HepG2 (cell line): ENCODE data around the gene ZFHX3. TPM values are rescaled to one million over a fixed set of nuclear protein-coding genes. Genes with fewer than 3 reads are reported as not detected.

Experiments used
- BCL6 ChIP-seq: IDR thresholded peaks from 2 replicates; pipeline ENCODE4 v1.6.1; 2016; ENCODE audit warnings: missing genetic modification reagents, missing compliant biosample characterization
- FOXP1 ChIP-seq, 2 experiments: fragments of 450-650 bp in 1 of 2; IDR thresholded peaks; 2 replicates each; pipeline ENCODE4 v1.6.1; 2017 to 2018; ENCODE audit warnings: antibody characterized with exemption in 1 of 2
- HDAC2 ChIP-seq: sonication (generic); formaldehyde crosslinking; IDR thresholded peaks from 2 replicates; pipeline ENCODE4 v1.4.0; 2020; ENCODE audit warnings: missing genetic modification reagents
- HDAC6 ChIP-seq: fragments of 200-600 bp; sonication (generic); IDR thresholded peaks from 2 replicates; pipeline ENCODE4 v1.7.0; 2017; ENCODE audit warnings: mild to moderate bottlenecking, antibody characterized with exemption, low read length, low read depth
- HNRNPL ChIP-seq: fragments of 200-400 bp; formaldehyde crosslinking; IDR thresholded peaks from 2 replicates; pipeline ENCODE4 v1.6.1; 2017; ENCODE audit warnings: mild to moderate bottlenecking, low read depth, low read length
- MIER3 ChIP-seq: IDR thresholded peaks from 2 replicates; pipeline ENCODE4 v1.6.1; 2016; ENCODE audit warnings: missing compliant biosample characterization, borderline replicate concordance
- NFE2 ChIP-seq: sonication (generic); formaldehyde crosslinking; IDR thresholded peaks from 2 replicates; pipeline ENCODE4 v1.4.0; 2020; ENCODE audit warnings: missing genetic modification reagents
- NR1H2 ChIP-seq: sonication (generic); formaldehyde crosslinking; IDR thresholded peaks from 2 replicates; pipeline ENCODE4 v1.8.1; 2022; ENCODE audit warnings: low read depth, missing genetic modification reagents, borderline replicate concordance
- PLRG1 ChIP-seq: fragments of 450-650 bp; conservative IDR thresholded peaks from 2 replicates; pipeline ENCODE4 v1.6.1; 2016
- RAD51 ChIP-seq: fragments of 450-650 bp; IDR thresholded peaks from 2 replicates; pipeline ENCODE4 v1.6.1; 2016; ENCODE audit warnings: borderline replicate concordance
- SETDB1 ChIP-seq: sonication (generic); formaldehyde crosslinking; IDR thresholded peaks from 2 replicates; pipeline ENCODE4 v1.5.1; 2020; ENCODE audit warnings: missing genetic modification reagents, mild to moderate bottlenecking, borderline replicate concordance
- TEAD2 ChIP-seq: sonication (generic); formaldehyde crosslinking; IDR thresholded peaks from 2 replicates; pipeline ENCODE4 v1.9.0; 2021; ENCODE audit warnings: missing genetic modification reagents
- ZBTB7B ChIP-seq: sonication (generic); formaldehyde crosslinking; IDR thresholded peaks from 2 replicates; pipeline ENCODE4 v1.4.0; 2020; ENCODE audit warnings: missing genetic modification reagents
- ZKSCAN8 ChIP-seq: IDR thresholded peaks from 2 replicates; pipeline ENCODE4 v1.6.1; 2016; ENCODE audit warnings: borderline replicate concordance, missing genetic modification reagents, missing compliant biosample characterization
- ZNF18 ChIP-seq: sonication (generic); formaldehyde crosslinking; IDR thresholded peaks from 2 replicates; pipeline ENCODE4 v1.8.0; 2022; ENCODE audit warnings: mild to moderate bottlenecking, missing genetic modification reagents; ENCODE audit not compliant: insufficient replicate concordance
- ZNF235 ChIP-seq: sonication (generic); formaldehyde crosslinking; IDR thresholded peaks from 2 replicates; pipeline ENCODE4 v1.8.1; 2023; ENCODE audit warnings: mild to moderate bottlenecking, missing genetic modification reagents, borderline replicate concordance
- ZNF335 ChIP-seq: sonication (generic); formaldehyde crosslinking; IDR thresholded peaks from 2 replicates; pipeline ENCODE4 v1.4.0; 2020; ENCODE audit warnings: missing genetic modification reagents
- ZNF605 ChIP-seq: sonication (generic); formaldehyde crosslinking; IDR thresholded peaks from 2 replicates; pipeline ENCODE4 v1.8.0; 2022; ENCODE audit warnings: mild to moderate bottlenecking, missing genetic modification reagents
- ZNF652 ChIP-seq: IDR thresholded peaks from 2 replicates; pipeline ENCODE4 v1.6.1; 2016; ENCODE audit warnings: low read depth, borderline replicate concordance
- ZNF672 ChIP-seq: sonication (generic); formaldehyde crosslinking; IDR thresholded peaks from 2 replicates; pipeline ENCODE4 v1.8.1; 2022; ENCODE audit warnings: missing genetic modification reagents
- ZNF782 ChIP-seq: sonication (generic); formaldehyde crosslinking; IDR thresholded peaks from 2 replicates; pipeline ENCODE4 v1.4.0; 2020; ENCODE audit warnings: missing genetic modification reagents, mild to moderate bottlenecking, borderline replicate concordance
- ZNF883 ChIP-seq: sonication (generic); formaldehyde crosslinking; IDR thresholded peaks from 2 replicates; pipeline ENCODE4 v1.5.1; 2020; ENCODE audit warnings: mild to moderate bottlenecking, missing genetic modification reagents; ENCODE audit errors: not compliant biosample characterization
- polyA plus RNA-seq, 8 experiments: library from polyadenylated mRNA; depleted of rRNA in 3 of 8; stranded (reverse) in 7 of 8; unstranded in 1 of 8; fragments of >200 nt; fragmentation: Illumina TruSeq in 4 of 8; extraction: Trizol in 4 of 8; gene quantifications; 2 replicates each; pipeline versions ENCODE4 v1.2.1 to v1.2.3, GENCODE V29; 2011 to 2016; ENCODE audit warnings: low read depth in 4 of 8, missing spikeins in 1 of 8, mixed read lengths in 1 of 8; ENCODE audit not compliant: insufficient read depth in 1 of 8
- total RNA-seq, 5 experiments: library from RNA; depleted of rRNA; stranded (reverse); fragments of >200 nt; fragmentation: Illumina TruSeq; extraction: Trizol; gene quantifications; 2 replicates each; pipeline ENCODE4 v1.2.3, GENCODE V29; 2016; ENCODE audit warnings: low read depth in 1 of 5
- TF ChIP-seq, protein P1 (sequence below): sonication (generic); formaldehyde crosslinking; IDR thresholded peaks from 2 replicates; pipeline ENCODE4 v1.5.0; 2020; ENCODE audit warnings: missing genetic modification reagents
- TF ChIP-seq, protein P2 (sequence below): fragments of 450-650 bp; IDR thresholded peaks from 2 replicates; pipeline ENCODE4 v1.6.1; 2017
- TF ChIP-seq, protein P3 (sequence below): sonication (generic); formaldehyde crosslinking; IDR thresholded peaks from 2 replicates; pipeline ENCODE4 v1.5.0; 2020; ENCODE audit warnings: mild to moderate bottlenecking, missing genetic modification reagents

The ZFHX3 gene
- total and polyA plus RNA-seq, 2 of the 13 experiments (the other 11 are each of a cell fraction or from before 2014, with no cell fraction given), result 5.0 to 6.0 TPM

GRCh38 chr16:72927199-72928089 is 120.5 kb downstream of the ZFHX3 start (continued):
- TF ChIP-seq ZBTB7B (CRISPR knock-in tag), result peak; percentile 81
- TF ChIP-seq ZNF782 (CRISPR knock-in tag), result no peak
- TF ChIP-seq NR1H2, result no peak
- TF ChIP-seq, protein P1, sequence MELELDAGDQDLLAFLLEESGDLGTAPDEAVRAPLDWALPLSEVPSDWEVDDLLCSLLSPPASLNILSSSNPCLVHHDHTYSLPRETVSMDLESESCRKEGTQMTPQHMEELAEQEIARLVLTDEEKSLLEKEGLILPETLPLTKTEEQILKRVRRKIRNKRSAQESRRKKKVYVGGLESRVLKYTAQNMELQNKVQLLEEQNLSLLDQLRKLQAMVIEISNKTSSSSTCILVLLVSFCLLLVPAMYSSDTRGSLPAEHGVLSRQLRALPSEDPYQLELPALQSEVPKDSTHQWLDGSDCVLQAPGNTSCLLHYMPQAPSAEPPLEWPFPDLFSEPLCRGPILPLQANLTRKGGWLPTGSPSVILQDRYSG (CRISPR knock-in tag), result no peak
- TF ChIP-seq ZKSCAN8, result peak; percentile 33; the same call in 1 of the 2 replicates
- no peak for TF ChIP-seq HDAC6
- no peak; the same call in 1 of the 2 replicates for TF ChIP-seq ZNF605 (CRISPR knock-in tag)
- TF ChIP-seq MIER3, result peak; percentile 78; the same call in 1 of the 2 replicates
- no peak for TF ChIP-seq ZNF235 (CRISPR knock-in tag)
- peak; percentile 35; the same call in 1 of the 2 replicates for TF ChIP-seq FOXP1 (IDR thresholded peaks at IDR 0.05)
- peak; percentile 94 for TF ChIP-seq FOXP1 (CRISPR knock-in tag; IDR thresholded peaks at IDR 0.05)
- TF ChIP-seq, protein P2, sequence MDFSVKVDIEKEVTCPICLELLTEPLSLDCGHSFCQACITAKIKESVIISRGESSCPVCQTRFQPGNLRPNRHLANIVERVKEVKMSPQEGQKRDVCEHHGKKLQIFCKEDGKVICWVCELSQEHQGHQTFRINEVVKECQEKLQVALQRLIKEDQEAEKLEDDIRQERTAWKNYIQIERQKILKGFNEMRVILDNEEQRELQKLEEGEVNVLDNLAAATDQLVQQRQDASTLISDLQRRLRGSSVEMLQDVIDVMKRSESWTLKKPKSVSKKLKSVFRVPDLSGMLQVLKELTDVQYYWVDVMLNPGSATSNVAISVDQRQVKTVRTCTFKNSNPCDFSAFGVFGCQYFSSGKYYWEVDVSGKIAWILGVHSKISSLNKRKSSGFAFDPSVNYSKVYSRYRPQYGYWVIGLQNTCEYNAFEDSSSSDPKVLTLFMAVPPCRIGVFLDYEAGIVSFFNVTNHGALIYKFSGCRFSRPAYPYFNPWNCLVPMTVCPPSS, result no peak
- no peak for TF ChIP-seq TEAD2
- TF ChIP-seq ZNF652, result peak; percentile 91
- peak; percentile 88 for TF ChIP-seq BCL6
- TF ChIP-seq, protein P3, sequence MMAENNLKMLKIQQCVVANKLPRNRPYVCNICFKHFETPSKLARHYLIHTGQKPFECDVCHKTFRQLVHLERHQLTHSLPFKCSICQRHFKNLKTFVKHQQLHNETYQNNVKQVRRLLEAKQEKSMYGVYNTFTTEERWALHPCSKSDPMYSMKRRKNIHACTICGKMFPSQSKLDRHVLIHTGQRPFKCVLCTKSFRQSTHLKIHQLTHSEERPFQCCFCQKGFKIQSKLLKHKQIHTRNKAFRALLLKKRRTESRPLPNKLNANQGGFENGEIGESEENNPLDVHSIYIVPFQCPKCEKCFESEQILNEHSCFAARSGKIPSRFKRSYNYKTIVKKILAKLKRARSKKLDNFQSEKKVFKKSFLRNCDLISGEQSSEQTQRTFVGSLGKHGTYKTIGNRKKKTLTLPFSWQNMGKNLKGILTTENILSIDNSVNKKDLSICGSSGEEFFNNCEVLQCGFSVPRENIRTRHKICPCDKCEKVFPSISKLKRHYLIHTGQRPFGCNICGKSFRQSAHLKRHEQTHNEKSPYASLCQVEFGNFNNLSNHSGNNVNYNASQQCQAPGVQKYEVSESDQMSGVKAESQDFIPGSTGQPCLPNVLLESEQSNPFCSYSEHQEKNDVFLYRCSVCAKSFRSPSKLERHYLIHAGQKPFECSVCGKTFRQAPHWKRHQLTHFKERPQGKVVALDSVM (CRISPR knock-in tag), result 0 out of 2 replicates have a peak, but pooled peaks have one; percentile 27
- peak; percentile 85 for TF ChIP-seq ZNF335
- TF ChIP-seq ZNF672 (CRISPR knock-in tag), result no peak
- no peak for TF ChIP-seq NFE2 (CRISPR knock-in tag)
- peak; percentile 51 for TF ChIP-seq ZNF883 (CRISPR knock-in tag)
- TF ChIP-seq HNRNPL, result peak; percentile 88
- TF ChIP-seq ZNF18 (CRISPR knock-in tag), result no peak
- no peak for TF ChIP-seq RAD51
- no peak for TF ChIP-seq SETDB1 (CRISPR knock-in tag)
- no peak for TF ChIP-seq PLRG1
- peak; percentile 85 for TF ChIP-seq HDAC2 (CRISPR knock-in tag)
